RKO (cell line): ENCODE measurements around the gene TLL2.

Experiments used
- DNase-seq: peaks from one replicate; pipeline ENCODE4 v3.0.0-alpha.2; 2016; ENCODE audit warnings: low spot score

Gene TLL2

DNA sequence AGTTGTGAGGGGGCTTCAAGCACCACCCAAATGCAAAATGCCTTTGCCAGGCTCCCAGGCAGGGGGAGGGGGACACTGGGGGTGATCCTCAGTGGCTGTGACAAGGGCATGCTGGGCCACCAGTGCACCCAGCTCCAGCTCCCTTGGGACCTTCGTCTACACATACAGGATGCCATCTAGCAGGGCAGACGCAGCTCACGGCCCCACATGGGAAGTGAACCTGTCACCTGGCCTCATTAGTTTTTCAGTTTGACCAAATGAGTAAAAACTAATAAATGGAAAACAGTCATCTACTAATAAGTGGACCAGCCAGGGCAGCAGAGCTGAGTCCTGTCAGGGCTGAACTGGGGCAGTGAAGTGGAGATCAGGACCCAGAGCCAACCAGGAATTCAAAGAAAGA, 50.2 kb downstream of the TLL2 start:
- DNase-seq, result no peak

DNA sequence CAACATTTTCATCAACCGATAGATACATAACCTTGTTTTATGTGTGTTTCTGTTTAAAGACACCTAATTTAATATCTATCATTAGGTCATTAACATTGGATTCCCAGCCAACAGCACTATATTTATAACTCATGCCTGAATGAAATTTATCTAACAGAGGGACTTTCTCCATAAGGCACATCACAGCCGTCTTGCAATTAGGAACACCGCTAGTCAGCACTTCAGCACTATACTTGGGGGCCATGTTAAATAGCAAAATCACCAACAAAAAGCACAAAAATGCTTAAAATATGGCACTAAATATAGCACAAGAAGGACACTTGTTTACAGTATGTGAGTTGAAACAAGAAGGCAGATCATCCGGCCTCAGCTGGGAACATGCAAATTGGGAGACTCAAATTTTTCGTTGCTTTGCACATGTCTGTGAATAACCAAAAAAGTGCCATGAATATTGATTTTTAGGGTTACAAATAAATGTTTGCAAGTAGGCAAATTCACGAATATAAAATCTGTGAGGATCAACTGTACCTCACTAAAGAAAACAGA, 51.0 kb downstream of the TLL2 start:
- no peak for DNase-seq

DNA sequence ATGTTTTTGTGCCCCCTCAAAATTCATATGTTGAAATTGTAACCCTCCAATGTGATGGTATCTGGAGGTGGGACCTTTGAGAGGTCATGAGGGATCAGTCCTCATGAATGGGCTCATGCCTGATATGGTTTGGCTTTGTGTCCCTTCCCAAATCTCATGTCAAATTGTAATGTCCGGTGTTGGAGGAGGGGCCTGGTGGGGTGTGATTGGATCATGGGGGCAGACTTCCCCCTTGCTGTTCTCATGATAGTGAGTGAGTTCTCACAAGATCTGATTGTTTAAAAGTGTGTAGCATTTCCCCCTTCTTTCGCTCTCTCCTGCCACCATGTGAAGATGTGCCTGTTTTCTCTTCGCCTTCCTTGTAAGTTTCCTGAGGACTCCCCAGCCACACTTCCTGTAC, 53.4 kb downstream of the TLL2 start:
- no peak for DNase-seq

DNA sequence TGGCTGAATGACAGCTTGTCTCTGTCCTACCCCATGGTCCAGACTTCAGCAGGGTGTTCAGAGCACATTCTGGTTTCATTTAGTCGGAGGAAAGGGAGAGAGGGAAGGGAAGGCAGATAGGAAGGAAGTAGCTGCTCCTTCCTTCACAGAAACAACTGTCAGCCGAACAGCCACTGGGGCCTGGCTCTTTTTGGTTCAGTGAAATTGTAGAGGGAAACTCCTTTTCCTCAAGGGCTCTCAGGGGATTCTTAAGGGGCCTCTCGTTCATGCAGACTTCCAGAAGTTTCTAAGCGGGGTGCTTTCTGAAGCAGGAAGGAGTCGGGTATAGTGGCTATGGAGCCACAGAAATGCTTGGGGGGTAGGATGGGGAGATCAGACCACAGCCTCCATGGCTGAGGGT, 56.4 kb downstream of the TLL2 start:
- DNase-seq, result no peak

DNA sequence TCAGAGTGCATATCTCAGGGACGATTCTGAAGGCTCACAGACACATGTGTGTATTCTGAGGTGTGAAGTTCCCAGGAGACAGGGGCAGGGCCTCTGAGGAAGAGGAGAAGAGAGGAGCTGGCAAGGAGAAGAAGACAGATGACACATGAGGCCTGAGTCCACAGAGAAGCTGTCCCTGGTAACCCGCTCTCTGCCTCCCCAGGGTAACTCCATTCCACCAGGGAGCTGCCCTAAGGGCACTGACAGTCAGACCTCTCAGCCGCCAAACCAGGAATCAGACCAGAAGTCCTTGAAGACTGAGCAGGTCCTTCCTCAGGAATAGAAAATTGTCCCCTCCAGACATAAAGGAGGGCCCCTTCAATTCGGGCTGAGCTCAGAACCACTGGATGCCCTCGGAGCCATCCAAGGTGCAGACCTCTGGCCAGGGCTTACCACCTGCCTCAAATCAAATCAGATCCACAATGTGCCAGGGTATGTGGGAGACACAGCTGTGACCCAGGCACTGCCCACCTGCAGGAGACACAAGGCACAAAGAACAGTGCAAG, 57.4 kb downstream of the TLL2 start:
- DNase-seq, result no peak

DNA sequence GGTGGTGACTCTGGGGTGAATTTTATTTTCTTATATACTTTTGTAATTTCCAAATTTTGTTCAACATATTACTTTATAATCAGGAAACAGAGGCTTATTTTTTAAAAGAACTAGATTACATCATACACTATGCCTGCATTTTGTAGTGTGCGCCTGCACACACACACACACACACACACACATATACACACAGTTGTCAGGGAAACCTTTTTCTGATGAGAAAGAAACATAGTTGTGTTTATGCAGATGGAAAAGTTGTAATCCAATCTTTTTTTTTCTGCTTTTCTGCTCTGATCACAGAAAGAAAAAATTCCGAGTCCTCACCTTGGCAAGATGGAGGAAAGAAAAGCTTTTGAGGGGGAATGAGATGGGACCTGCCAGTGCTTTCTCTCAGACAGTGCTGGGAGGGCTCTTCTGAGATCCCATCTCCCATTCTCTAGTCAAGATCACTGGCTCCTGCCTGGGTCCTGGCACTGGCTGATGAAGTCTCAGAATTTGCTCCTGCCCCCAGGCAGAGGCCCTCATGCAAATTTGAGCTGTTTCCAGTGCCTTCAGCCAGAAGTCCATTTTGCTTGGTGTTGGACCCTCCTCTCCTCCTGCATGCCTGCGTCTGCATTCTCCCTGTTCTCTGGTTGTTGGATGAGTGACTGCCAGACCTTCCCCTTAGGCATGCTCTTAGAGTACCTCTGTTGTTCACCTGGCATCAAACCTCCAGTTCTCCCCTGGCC, 59.7 kb downstream of the TLL2 start:
- no peak for DNase-seq

DNA sequence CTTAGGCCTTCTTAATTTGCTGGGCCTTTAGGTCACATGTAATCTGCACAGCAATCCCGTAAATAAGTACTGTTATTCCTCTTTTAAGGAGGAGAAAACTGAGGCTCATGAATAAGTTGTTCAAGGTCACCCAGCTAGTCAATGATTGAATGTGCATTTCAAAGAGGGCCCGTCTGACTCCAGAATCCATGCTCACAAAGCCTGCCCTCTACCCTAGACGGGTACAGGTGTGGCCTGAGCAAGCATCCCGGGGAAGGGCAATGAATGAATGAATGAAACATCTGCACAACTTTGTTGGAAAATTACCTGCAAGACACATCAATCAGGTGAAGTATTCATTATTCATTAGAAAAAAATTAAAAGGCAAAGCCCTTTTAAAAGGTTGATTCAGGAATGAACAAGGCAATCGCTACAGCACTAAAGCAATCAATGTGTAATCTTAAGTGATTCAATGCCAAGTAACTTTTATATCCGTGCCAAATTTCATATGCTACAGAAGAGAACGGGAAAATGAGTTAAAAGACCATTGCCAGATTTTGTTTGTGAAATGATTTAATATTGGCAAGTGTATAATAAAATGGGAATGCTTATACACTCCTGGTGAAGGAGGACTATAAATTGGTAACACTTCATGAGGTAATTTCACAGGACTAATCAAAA, 61.1 kb downstream of the TLL2 start:
- DNase-seq, result no peak

DNA sequence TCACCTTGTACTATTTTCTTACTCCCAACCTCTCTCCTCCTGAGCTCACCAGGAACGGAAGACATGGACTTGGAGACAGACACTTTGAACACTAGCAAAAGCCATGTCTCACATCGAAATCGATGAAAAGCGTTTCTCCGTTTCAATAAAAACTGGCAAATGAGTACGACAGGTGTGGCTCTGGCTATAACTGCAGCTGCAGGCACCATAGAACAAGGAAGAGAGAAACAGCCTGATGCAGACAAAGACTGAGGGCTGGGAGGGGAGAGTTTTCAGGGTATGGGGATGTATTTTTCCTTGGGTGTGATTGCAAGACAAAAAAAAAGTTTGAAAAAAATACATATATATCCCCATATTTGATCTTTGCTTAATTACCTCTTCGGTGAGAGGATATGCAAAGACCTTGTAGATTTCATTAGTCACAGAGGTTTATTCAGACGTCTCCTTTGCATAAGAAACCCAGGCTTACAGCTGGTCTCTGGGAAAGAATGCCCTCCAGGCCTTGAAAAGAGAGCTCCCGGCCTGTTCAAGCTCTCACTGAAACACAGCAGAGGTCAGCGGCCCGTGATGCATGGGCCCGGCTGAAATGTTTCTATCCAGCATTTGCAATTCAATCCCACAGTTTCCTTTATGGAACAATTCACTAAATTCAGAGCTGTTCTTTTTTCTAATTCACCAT, 63.1 kb downstream of the TLL2 start:
- DNase-seq, result no peak

DNA sequence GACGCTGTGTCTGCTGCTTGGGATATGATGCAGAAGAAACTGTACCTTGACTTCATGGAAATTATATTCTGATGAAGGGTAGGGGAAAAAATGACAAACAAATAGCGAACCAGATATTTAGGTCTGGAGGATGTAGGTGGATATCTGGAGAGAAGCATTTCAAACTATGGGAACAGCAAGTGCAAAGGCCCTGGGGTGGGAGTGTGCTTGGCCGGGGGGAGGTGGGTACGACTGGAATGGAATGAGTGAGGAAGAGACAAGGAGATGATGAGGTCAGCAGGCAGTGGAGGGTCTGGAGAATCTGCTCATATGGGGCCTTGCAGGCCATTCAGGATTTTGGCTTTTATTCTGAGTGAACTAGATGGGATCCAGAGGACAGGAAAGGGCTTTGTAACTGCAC, 65.2 kb downstream of the TLL2 start:
- DNase-seq, result no peak

DNA sequence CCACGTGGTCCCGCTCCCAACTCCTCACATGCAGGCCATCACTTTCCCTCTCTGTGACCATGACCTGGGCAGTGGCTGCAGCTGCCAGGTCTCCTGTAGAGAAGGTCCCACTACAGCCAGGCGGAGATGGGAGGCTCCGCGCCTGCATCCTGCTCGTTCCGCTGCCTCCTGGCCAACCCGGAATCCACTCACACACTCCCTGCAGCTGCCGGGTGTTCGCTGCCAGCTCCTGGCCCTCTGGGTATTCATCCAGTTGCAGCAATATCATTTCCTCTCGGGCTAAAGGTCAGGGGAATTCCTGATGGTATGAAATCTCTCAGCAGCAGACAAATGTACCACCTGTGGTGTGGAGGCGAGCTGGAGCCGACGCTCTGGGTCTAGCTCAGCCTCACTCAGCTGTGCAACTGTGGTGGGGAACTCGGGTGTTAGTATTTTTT, 65.7 kb downstream of the TLL2 start:
- DNase-seq, result no peak

DNA sequence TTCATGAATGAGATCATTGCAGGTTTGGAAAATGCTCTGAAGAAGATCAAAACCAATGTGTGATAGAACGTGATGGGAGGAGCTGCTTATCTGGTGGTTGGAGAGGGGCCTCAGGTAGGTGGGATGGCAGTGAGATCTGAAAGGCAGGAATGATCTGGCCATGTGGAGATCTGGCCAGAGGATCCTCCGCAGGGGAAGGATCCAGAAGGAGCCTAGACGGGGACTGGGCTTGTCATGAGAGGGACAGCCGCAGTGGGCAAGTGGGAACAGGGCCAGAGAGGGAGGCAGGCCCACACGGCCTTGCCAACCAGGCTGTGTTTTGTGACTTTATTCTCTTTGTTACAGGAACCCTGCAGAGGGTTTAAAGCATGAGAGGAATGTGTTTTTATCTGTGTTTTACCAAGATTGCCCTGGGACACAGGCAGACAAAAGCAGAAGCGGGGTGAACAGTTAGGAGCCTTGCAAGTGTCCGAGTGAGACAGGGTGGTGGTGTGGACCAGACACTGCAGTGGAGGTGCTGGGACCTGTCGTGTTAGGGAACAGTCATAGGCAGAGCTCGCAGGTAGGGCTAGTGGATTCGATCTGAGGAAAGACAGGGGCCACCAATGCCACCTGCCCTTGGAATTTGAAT, 66.6 kb downstream of the TLL2 start:
- DNase-seq, result no peak

DNA sequence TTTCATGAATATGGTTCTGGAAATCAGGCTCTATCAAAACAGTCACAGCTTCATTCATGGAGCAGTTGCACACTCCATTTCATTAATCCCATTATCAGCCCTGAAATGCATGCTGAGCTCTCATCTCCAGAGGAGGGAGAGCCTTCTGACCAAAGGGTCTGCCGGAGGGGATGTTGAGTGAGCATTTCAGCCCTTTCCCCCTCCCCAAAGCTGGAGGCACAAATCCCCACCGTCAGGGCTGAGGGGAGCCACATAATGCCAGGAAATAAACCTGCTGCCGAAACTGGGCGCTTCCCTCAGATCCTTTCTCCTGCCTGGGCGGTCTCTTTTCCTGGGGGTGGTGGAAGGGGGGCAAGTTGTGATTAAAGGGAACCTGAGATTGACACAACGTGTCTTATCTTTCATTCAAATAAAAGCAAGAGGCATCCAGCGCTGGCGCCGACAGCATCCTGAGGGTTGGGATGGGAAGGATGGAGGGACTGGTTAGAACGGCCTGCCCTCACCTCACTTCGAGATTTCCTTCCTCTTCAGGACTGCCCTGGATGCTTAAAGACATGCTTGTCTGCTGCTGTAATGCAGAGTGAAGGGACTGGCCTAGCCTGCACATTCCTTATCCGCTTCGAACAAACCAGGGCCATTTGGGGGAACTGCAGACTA, 71.6 kb downstream of the TLL2 start:
- DNase-seq, result no peak

DNA sequence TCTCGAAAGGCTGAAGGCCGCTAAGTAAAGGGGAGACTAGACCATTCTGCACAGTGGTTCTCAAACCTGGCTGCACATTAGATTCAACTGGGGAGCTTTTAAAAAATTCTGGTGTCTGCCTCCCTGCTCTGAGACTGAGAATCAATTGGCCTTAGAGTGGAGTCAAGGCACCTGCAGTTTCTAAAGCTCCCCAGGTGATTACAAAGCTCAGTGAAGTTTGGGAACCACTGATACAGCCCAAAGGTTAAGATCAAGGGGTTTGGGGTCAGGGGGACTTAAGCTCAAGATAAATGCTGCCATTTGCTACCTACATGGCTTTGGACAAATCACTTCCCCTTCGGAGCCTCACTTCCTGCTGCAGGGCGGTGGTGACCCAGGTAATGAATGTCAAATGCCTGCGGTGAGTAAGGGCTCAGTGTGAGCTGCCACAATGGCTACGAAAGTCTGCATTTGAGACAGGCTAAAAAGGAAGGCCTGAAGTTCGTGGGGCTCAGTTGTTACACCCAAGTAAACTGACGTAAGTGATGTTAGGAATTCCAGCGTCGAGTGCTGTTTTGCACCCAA, 72.3 kb downstream of the TLL2 start:
- DNase-seq, result no peak

DNA sequence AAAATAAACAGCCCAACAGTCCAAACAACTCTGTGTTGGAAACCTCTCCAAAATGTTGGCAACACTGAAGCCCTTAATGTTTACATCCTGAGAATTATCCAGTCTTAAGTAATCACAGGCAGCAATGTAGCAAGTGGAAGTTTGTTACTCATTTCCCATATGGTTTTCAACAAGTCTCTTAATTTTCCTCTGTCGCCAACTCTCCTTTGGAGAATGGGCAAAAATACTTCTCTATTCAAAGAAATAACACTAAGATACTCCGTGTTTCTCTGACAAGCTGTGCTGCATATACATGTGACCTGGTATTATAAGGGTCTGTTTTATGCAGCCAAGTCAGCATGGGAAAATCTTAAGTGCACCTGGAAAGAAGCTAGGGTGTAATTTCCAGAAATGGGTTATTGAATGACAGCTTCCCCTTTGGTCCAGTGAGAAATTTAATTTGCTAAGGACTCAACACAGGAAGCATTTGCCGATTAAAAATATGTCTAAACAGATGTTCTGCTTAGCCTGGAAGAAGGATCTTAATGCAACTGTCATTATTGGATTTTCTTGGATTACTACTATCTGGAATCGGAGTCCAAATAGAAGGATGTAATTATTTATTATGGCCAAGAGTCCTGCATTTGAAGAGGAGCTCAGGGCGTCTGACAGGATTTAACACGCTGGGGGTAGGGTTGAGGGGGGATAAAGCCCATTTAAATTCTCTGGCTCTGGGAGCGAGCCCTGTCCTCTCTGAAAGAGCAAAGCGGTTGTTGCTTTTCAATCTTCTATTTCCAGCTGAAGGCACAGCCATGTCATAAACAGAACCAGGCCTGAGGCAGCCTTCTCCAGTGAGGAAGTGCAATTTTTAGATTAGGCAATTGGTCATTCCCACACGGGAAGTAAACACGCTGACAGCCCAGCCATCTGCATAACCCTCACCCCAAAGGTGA, 73.1 kb downstream of the TLL2 start:
- no peak for DNase-seq

DNA sequence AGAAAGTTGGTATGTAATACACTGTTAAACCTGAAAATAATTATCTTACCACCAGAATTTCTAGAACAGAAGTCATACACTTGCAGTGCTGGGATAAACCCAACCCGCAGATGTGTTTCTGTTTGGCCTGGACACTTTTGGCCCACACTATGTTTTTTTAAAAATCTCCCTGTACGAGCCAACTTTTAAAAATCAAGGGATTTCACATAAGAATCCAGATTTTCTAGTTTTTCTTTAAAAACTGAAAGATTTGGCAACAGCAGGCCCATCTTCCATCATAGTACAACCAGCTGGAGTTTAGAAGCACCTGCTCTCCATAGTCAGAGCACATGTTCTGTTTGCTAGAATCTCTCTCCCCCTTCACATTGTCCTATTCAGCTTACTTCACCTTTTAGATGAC, 74.0 kb downstream of the TLL2 start:
- no peak for DNase-seq

DNA sequence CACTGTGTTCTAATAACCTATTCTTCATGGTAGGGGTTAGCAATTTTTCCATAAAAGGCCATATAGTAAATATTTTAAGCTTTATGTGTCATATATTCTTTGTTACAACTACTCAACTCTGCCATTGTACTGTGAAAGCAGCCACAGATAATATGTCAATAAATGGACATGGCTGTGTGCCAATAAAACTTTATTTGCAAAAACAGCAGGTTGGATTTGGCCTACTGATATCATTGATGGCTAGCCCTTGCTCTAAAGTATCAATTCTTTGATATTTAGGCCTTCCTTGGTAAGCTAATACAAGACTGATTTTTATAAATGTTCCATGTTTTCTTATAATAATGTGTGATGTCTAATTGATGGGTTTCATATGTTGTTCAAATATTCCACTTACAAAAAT, 77.7 kb downstream of the TLL2 start:
- DNase-seq, result no peak

DNA sequence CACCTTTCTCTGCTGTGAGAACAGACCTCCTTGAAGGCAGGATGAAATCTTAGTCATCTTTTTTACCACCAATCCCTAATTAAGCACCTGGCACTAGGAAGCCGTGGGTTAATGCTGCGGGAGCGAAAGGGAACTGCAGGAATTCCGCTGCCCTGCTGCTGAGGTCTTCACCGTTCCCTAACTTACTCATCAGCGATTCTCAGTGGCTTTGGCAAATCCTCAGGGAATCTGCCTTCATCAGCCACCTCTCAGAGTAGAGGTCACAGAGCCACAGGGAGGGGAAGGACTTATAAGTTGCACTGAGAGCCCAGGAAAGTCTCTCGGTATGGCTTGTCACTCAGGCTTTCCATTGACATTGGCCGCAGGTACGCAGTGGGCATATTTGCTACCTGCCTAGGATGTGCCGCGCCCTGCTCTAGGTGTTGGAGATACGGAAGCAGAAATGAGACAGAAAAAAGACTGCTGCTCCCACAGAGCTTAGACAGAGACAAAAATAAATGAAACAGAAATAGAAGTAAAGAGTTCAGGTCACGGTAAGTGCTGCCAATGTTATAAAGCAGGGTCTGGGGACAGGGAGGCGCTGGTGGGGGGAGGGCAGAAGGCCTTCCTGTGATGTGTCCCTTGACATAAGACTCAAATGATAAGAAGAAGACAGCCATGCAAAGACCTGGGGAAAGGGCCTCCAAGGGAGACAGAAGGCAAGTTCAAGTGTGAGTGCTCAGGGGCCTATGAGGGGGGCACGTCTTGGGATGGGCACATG, 82.3 kb downstream of the TLL2 start:
- no peak for DNase-seq

DNA sequence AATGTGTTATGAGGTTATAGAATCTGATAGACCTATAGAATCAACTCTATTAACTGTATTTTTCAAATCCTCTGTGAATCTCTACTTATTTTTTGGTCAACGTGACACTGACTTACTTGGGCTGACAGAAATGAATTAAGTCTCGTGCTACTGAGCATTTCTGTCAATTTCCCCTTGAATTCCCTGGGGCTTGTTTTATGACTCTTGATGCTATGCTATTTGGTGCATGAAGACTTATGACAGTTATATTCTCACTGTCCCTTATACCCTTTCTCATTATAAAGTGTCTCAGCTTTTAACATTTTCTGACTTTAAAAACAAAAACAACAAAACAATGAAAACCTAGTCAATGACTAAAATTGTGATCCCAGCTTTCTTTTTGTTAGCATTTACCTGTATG, 86.4 kb downstream of the TLL2 start:
- no peak for DNase-seq

DNA sequence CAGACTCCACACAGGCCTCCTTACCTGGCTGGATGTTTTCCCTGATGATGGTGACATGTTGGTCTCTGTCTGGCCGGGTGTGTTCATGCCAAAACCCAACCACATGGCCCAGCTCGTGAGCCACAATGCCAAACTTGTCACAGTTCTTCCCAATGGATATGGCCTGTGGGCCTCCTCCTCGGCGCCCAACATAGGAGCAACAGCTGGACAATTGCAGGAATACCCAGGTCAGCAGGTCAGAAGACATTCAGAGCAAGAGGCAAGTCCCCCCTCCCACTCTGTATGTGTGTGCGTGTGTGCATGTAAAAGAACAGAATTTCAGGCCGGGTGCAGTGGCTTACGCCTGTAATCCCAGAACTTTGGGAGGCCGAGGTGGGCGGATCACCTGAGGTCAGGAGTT, 91.2 kb downstream of the TLL2 start:
- DNase-seq, result no peak

DNA sequence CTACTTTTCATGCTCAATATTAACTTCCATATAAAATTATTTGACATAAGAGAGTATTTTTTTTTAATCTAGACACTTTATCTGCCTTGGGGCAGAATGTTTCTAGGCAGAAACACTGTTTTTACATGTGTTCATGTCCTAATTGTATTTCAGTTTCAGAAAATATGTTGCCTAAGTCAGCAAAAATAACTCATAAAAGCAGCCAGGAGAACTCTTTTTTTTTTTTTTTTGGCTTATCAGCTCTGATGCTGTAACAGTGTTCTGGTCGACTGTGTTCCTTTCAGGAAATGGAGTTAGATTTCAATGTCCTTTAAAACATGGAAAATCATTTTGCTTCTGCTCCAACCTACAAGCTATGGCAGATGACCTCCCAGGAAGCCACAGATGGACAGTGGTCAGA, 91.7 kb downstream of the TLL2 start:
- DNase-seq, result no peak
